Panc1 (cell line): ENCODE measurements around the gene CGNL1. TPM values are rescaled to one million over a fixed set of nuclear protein-coding genes. Genes with fewer than 3 reads are reported as not detected.

Source experiments
- ATAC-seq: fragments of 200-7000 bp; cut with Tn5 transposase; 2 replicates; pipeline ENCODE4 v1.9.1; 2020; ENCODE audit warnings: mild to moderate bottlenecking, moderate library complexity
- BruUV-seq: library from RNA; stranded (reverse); fragments of 400-500 nt; replicated peaks from 2 replicates; lab custom pipeline; 2021; lab: Mats Ljungman, UMichigan
- CTCF ChIA-PET: fragments of 300-600 bp; sonication (Branson Sonifier 250); formaldehyde crosslinking; loops from one replicate; lab custom pipeline; 2022; ENCODE audit warnings: antibody characterized with exemption; lab: Charles Lee
- POLR2A ChIA-PET: fragments of 300-600 bp; sonication (Branson Sonifier 250); formaldehyde crosslinking; loops from one replicate; lab custom pipeline; 2022; ENCODE audit warnings: antibody characterized with exemption; lab: Charles Lee
- DNase-seq: peaks from one replicate; pipeline ENCODE4 v3.0.0-alpha.2; 2010; ENCODE audit warnings: low read depth, low spot score
- H3K27ac ChIP-seq: 2 replicates; pipeline ENCODE4 v1.5.1; 2011; ENCODE audit warnings: mild to moderate bottlenecking, low read length, inconsistent platforms
- H3K27me3 ChIP-seq: fragments of 200-500 bp; sonication (Bioruptor generic); 2 replicates; pipeline ENCODE4 v1.6.0; 2014; ENCODE audit warnings: low read length, inconsistent platforms; ENCODE audit not compliant: control insufficient read depth, insufficient read depth
- H3K36me3 ChIP-seq: fragments of 200-500 bp; sonication (Bioruptor generic); 2 replicates; pipeline ENCODE4 v1.5.1; 2014; ENCODE audit warnings: inconsistent platforms, mild to moderate bottlenecking, low read length, moderate library complexity; ENCODE audit not compliant: control insufficient read depth, insufficient read depth
- H3K4me1 ChIP-seq: 2 replicates; pipeline ENCODE4 v1.5.1; 2011; ENCODE audit warnings: inconsistent platforms, mild to moderate bottlenecking, low read length, moderate library complexity; ENCODE audit not compliant: control insufficient read depth, insufficient read depth
- H3K4me3 ChIP-seq, 2 experiments: 2 replicates each; pipeline ENCODE4 v1.5.1; 2011 to 2012; ENCODE audit warnings: low read depth in 2 of 2, low read length in 2 of 2, mild to moderate bottlenecking in 2 of 2, inconsistent platforms in 1 of 2, moderate library complexity in 1 of 2
- H3K9me3 ChIP-seq: fragments of 200-500 bp; sonication (Bioruptor generic); 2 replicates; pipeline ENCODE4 v1.5.1; 2014; ENCODE audit warnings: low read depth, mild to moderate bottlenecking, inconsistent platforms, low read length, moderate library complexity; ENCODE audit not compliant: control insufficient read depth, insufficient read depth
- POLR2AphosphoS5 ChIP-seq: IDR thresholded peaks from 2 replicates; pipeline ENCODE4 v1.6.1; 2012; ENCODE audit warnings: mild to moderate bottlenecking, low read depth, low read length, moderate library complexity
- SIN3A ChIP-seq: IDR thresholded peaks from 2 replicates; pipeline ENCODE4 v1.6.1; 2012; ENCODE audit warnings: low read depth, mild to moderate bottlenecking, low read length, moderate library complexity, borderline replicate concordance; ENCODE audit not compliant: insufficient read depth
- TCF7L2 ChIP-seq: IDR thresholded peaks from 2 replicates; pipeline ENCODE4 v1.6.1; 2011; ENCODE audit warnings: mild to moderate bottlenecking, low read depth, low read length, inconsistent platforms
- in situ Hi-C: cut with HindIII; loops from 2 replicates; pipeline ENCODE4 v1.10.0; 2016; ENCODE audit warnings: low sequenced_read_pairs, low pct_unique_long_range_greater_than_20kb
- intact Hi-C: fragments of 100-400 bp; cut with micrococcal nuclease; formaldehyde crosslinking; loops from one replicate; pipeline ENCODE4 v1.10.0; 2022; ENCODE audit not compliant: unreplicated experiment
- total RNA-seq: library from RNA; stranded (reverse); gene quantifications from one replicate; pipeline ENCODE4 v1.2.1, GENCODE V29; 2021; ENCODE audit not compliant: unreplicated experiment
- TF ChIP-seq, protein P1 (sequence below), 2 experiments: IDR thresholded peaks; 2 replicates each; pipeline ENCODE4 v1.6.1; 2011 to 2012; ENCODE audit warnings: low read depth in 2 of 2, control low read depth in 1 of 2, low read length in 1 of 2, mild to moderate bottlenecking in 1 of 2, moderate library complexity in 1 of 2; ENCODE audit not compliant: insufficient read depth in 1 of 2
- TF ChIP-seq, protein P2 (sequence below): fragments of 450-650 bp; IDR thresholded peaks from 2 replicates; pipeline ENCODE4 v1.5.1; 2017; ENCODE audit warnings: mild to moderate bottlenecking

The CGNL1 gene
- total RNA-seq, 1 experiment from 2014 or later = 3.5 TPM

DNA sequence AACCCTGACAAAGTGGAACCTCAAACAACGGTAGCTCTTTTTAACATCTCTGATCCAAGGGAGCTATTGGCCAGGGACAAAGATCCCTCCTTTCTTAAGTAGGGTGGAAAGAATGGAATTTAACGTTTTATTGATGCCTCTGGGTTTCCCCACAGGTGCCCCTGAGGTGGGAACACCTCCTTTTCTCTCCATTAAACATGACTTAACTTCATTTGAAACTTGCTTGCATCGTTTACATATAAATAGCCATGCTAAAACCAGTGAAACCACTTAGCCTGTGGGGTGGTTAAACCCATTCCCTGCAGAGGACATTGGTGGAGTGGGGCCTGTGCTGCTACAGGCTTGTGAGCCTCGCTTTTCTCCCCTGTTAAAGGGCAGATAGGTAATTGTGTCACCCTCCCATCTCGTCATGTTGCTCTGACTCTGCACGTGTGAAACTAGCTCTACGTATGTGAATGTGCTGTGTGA lies 9.7 kb downstream of the CGNL1 start:
- ChIA-PET POLR2A (no interaction called here), CTCF (no interaction called here)
- Histone ChIP-seq H3K27me3 (no peaks in the 10 kb centered on the region), H3K27ac (no peak overlapping the region), H3K4me3 (no peak overlapping the region), H3K9me3 (no peaks in the 10 kb centered on the region), H3K36me3 (no peaks in the 10 kb centered on the region), H3K4me1 (no peaks in the 10 kb centered on the region)
- DNase-seq (no peak), ATAC-seq (no peak)
- no TSS peak for BruUV-seq
- TF ChIP-seq, protein P1, sequence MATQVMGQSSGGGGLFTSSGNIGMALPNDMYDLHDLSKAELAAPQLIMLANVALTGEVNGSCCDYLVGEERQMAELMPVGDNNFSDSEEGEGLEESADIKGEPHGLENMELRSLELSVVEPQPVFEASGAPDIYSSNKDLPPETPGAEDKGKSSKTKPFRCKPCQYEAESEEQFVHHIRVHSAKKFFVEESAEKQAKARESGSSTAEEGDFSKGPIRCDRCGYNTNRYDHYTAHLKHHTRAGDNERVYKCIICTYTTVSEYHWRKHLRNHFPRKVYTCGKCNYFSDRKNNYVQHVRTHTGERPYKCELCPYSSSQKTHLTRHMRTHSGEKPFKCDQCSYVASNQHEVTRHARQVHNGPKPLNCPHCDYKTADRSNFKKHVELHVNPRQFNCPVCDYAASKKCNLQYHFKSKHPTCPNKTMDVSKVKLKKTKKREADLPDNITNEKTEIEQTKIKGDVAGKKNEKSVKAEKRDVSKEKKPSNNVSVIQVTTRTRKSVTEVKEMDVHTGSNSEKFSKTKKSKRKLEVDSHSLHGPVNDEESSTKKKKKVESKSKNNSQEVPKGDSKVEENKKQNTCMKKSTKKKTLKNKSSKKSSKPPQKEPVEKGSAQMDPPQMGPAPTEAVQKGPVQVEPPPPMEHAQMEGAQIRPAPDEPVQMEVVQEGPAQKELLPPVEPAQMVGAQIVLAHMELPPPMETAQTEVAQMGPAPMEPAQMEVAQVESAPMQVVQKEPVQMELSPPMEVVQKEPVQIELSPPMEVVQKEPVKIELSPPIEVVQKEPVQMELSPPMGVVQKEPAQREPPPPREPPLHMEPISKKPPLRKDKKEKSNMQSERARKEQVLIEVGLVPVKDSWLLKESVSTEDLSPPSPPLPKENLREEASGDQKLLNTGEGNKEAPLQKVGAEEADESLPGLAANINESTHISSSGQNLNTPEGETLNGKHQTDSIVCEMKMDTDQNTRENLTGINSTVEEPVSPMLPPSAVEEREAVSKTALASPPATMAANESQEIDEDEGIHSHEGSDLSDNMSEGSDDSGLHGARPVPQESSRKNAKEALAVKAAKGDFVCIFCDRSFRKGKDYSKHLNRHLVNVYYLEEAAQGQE (IDR thresholded peaks at IDR 0.05; ENCODE audit: insufficient read depth in 1 of 2, low read depth in 2 of 2, low read length in 1 of 2) = no peak
- no peak for TF ChIP-seq TCF7L2
- TF ChIP-seq, protein P2, sequence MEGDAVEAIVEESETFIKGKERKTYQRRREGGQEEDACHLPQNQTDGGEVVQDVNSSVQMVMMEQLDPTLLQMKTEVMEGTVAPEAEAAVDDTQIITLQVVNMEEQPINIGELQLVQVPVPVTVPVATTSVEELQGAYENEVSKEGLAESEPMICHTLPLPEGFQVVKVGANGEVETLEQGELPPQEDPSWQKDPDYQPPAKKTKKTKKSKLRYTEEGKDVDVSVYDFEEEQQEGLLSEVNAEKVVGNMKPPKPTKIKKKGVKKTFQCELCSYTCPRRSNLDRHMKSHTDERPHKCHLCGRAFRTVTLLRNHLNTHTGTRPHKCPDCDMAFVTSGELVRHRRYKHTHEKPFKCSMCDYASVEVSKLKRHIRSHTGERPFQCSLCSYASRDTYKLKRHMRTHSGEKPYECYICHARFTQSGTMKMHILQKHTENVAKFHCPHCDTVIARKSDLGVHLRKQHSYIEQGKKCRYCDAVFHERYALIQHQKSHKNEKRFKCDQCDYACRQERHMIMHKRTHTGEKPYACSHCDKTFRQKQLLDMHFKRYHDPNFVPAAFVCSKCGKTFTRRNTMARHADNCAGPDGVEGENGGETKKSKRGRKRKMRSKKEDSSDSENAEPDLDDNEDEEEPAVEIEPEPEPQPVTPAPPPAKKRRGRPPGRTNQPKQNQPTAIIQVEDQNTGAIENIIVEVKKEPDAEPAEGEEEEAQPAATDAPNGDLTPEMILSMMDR = no peak
- TF ChIP-seq SIN3A = no peak
- no peak for TF ChIP-seq POLR2AphosphoS5
- in situ Hi-C loops = no loop called here
- intact Hi-C loops = no loop called here

DNA sequence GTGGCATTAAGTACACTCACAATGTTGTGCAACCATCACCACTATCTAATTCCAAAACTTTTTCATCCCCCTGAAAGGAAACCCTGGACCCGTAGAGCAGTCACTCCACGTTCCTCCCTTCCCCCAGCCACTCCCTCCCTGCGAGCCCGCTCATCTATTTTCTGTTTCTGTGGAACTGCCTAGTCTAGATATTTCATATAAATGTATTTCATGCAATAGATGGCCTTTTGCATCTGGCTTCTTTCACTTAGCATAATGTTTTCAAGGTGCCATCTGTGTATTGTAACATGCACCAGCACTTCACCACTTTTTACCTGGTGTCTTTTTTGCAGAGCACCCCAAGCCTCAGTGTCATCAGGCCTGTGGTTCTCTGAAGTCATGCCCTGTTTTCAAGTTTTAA lies 10.7 kb downstream of the CGNL1 start:
- intact Hi-C loops = no loop called here

More for the DNA sequence above, 10.7 kb downstream of the CGNL1 start:
- in situ Hi-C loops = no loop called here
- ATAC-seq (no peak), DNase-seq (no peak)
- no peaks in the 10 kb centered on the region for H3K9me3 ChIP-seq
- no peaks in the 10 kb centered on the region for H3K27me3 ChIP-seq
- H3K36me3 ChIP-seq = no peaks in the 10 kb centered on the region
- H3K27ac ChIP-seq = no peak overlapping the region
- H3K4me3 ChIP-seq = no peak overlapping the region
- TF ChIP-seq POLR2AphosphoS5 (no peak), TCF7L2 (no peak)
- TF ChIP-seq, protein P2 = no peak
- POLR2A ChIA-PET = no interaction called here
- H3K4me1 ChIP-seq = no peaks in the 10 kb centered on the region
- BruUV-seq = no TSS peak
- CTCF ChIA-PET = no interaction called here
